SK-N-SH (cell line): ENCODE data around the gene REXO5. TPM values are rescaled to one million over a fixed set of nuclear protein-coding genes. Genes with fewer than 3 reads are reported as not detected.
A peak's percentile ranks its signal among the peaks of the same experiment; 100 is the strongest.

Experiments
- CTCF ChIA-PET: fragments of 300-600, 350-600 bp; formaldehyde crosslinking; extraction: SDS; loops from one replicate; lab custom pipeline; 2021; lab: Yijun Ruan, JAX
- POLR2A ChIA-PET: fragments of 350-600 bp; sonication (Branson Sonifier 250); formaldehyde crosslinking; extraction: SDS; loops from one replicate; lab custom pipeline; 2020; ENCODE audit warnings: antibody characterized with exemption, inconsistent platforms; lab: Yijun Ruan, JAX
- DNase-seq: peaks from one replicate; pipeline ENCODE4 v3.0.0; 2012
- H2AFZ ChIP-seq: fragments of 200-600 bp; sonication (generic); 2 replicates; pipeline ENCODE4 v1.8.1; 2016; ENCODE audit warnings: antibody characterized with exemption, mild to moderate bottlenecking, low read depth
- H3F3A ChIP-seq: fragments of 200-600 bp; sonication (generic); replicated peaks from 2 replicates; pipeline ENCODE3; 2016; ENCODE audit warnings: antibody characterized with exemption, mild to moderate bottlenecking; ENCODE audit not compliant: insufficient read depth
- H3K27ac ChIP-seq, 2 experiments: fragments of 200-500 bp in 1 of 2; fragments of 200-600 bp in 1 of 2; sonication (Bioruptor generic) in 1 of 2; sonication (generic), shearing (Covaris generic) in 1 of 2; 2 replicates each; pipeline versions ENCODE4 v1.5.1 to v1.6.1; 2014 to 2016; ENCODE audit warnings: low read depth in 2 of 2, inconsistent platforms in 1 of 2, low read length in 1 of 2, mild to moderate bottlenecking in 1 of 2, mixed read lengths in 1 of 2
- H3K27me3 ChIP-seq: fragments of 200-600 bp; sonication (generic), shearing (Covaris generic); 2 replicates; pipeline ENCODE4 v1.6.1; 2016; ENCODE audit warnings: mixed run types; ENCODE audit not compliant: insufficient read depth
- H3K36me3 ChIP-seq, 2 experiments: fragments of 200-500 bp in 1 of 2; fragments of 200-600 bp in 1 of 2; sonication (Bioruptor generic) in 1 of 2; sonication (generic) in 1 of 2; replicated peaks in 1 of 2; 2 replicates each; pipeline versions ENCODE3 to v1.5.1; 2014 to 2016; ENCODE audit warnings: low read length in 1 of 2, mild to moderate bottlenecking in 1 of 2; ENCODE audit not compliant: insufficient read depth in 2 of 2, control insufficient read depth in 1 of 2
- H3K4me1 ChIP-seq, 2 experiments: fragments of 200-500 bp in 1 of 2; fragments of 200-600 bp in 1 of 2; sonication (Bioruptor generic) in 1 of 2; sonication (generic), shearing (Covaris generic) in 1 of 2; 2 replicates each; pipeline versions ENCODE4 v1.5.1 to v1.6.1; 2014 to 2016; ENCODE audit warnings: low read depth in 1 of 2, low read length in 1 of 2, mixed run types in 1 of 2; ENCODE audit not compliant: insufficient read depth in 2 of 2, control insufficient read depth in 1 of 2
- H3K4me2 ChIP-seq: fragments of 200-600 bp; sonication (generic), shearing (Covaris generic); 2 replicates; pipeline ENCODE4 v1.6.1; 2017; ENCODE audit warnings: mixed run types
- H3K4me3 ChIP-seq, 2 experiments: fragments of 200-500 bp in 1 of 2; fragments of 200-600 bp in 1 of 2; sonication (Bioruptor generic) in 1 of 2; sonication (generic), shearing (Covaris generic) in 1 of 2; 2 replicates each; pipeline versions ENCODE4 v1.5.1 to v1.8.1; 2014 to 2016; ENCODE audit warnings: low read depth in 2 of 2, inconsistent platforms in 1 of 2, low read length in 1 of 2, mild to moderate bottlenecking in 1 of 2, mixed read lengths in 1 of 2, moderate library complexity in 1 of 2
- H3K79me2 ChIP-seq: fragments of 200-600 bp; sonication (generic); 2 replicates; pipeline ENCODE4 v1.8.1; 2017; ENCODE audit warnings: mild to moderate bottlenecking; ENCODE audit not compliant: insufficient read depth
- H3K9ac ChIP-seq: fragments of 200-600 bp; sonication (generic); 2 replicates; pipeline ENCODE4 v1.6.1; 2017; ENCODE audit warnings: mixed run types
- H3K9me2 ChIP-seq: fragments of 200-600 bp; sonication (generic); 2 replicates; pipeline ENCODE4 v1.6.1; 2017; ENCODE audit warnings: mixed run types
- H3K9me3 ChIP-seq: fragments of 200-600 bp; sonication (generic); 2 replicates; pipeline ENCODE4 v1.6.1; 2017; ENCODE audit warnings: mixed run types, mild to moderate bottlenecking, moderate library complexity
- H4K20me1 ChIP-seq: fragments of 200-600 bp; sonication (generic); 2 replicates; pipeline ENCODE4 v1.6.1; 2017; ENCODE audit warnings: mild to moderate bottlenecking, mixed run types; ENCODE audit not compliant: insufficient read depth
- CHD2 ChIP-seq: fragments of 150-350 bp; IDR thresholded peaks from 2 replicates; pipeline ENCODE4 v1.6.1; 2018; ENCODE audit warnings: low read length; ENCODE audit not compliant: partially characterized antibody
- EP300 ChIP-seq, 2 experiments: IDR thresholded peaks; 2 replicates each; pipeline versions ENCODE4 v1.4.0 to v1.6.1; 2012; ENCODE audit warnings: borderline replicate concordance in 1 of 2, low read depth in 1 of 2, low read length in 1 of 2
- EZH2phosphoT487 ChIP-seq: fragments of 200-600 bp; sonication (generic); IDR thresholded peaks from 2 replicates; pipeline ENCODE4 v1.6.1; 2017; ENCODE audit warnings: low read depth, mixed run types, mild to moderate bottlenecking, antibody characterized with exemption, moderate library complexity, borderline replicate concordance
- FOSL2 ChIP-seq: IDR thresholded peaks from 2 replicates; pipeline ENCODE4 v1.4.0; 2012; ENCODE audit warnings: low read depth, mild to moderate bottlenecking, moderate library complexity, borderline replicate concordance
- FOXJ3 ChIP-seq: sonication (generic); formaldehyde crosslinking; IDR thresholded peaks from 2 replicates; pipeline ENCODE4 v1.5.1; 2020; ENCODE audit warnings: mild to moderate bottlenecking, missing genetic modification reagents
- GATA2 ChIP-seq: sonication (generic); formaldehyde crosslinking; IDR thresholded peaks from 2 replicates; pipeline ENCODE4 v1.5.0; 2020; ENCODE audit warnings: mild to moderate bottlenecking, missing genetic modification reagents
- NRF1 ChIP-seq: IDR thresholded peaks from 2 replicates; pipeline ENCODE4 v1.6.1; 2012; ENCODE audit warnings: low read depth, mild to moderate bottlenecking, low read length
- RAD21 ChIP-seq: IDR thresholded peaks from 2 replicates; pipeline ENCODE4 v1.6.1; 2012; ENCODE audit warnings: mild to moderate bottlenecking, low read length
- RFX5 ChIP-seq: IDR thresholded peaks from 2 replicates; pipeline ENCODE4 v1.6.1; 2012; ENCODE audit warnings: mild to moderate bottlenecking, improper control_type of control experiment, low read length
- SIN3A ChIP-seq: IDR thresholded peaks from 2 replicates; pipeline ENCODE4 v1.6.1; 2012; ENCODE audit warnings: low read depth, mild to moderate bottlenecking, low read length, moderate library complexity, borderline replicate concordance
- TAF1 ChIP-seq: IDR thresholded peaks from 2 replicates; pipeline ENCODE4 v1.6.1; 2012; ENCODE audit warnings: low read depth, mild to moderate bottlenecking, low read length, moderate library complexity, borderline replicate concordance
- TCF12 ChIP-seq: IDR thresholded peaks from 2 replicates; pipeline ENCODE4 v1.4.0; 2012
- TEAD4 ChIP-seq: IDR thresholded peaks from 2 replicates; pipeline ENCODE4 v1.4.0; 2012; ENCODE audit warnings: mild to moderate bottlenecking, borderline replicate concordance; ENCODE audit not compliant: insufficient read depth
- YY1 ChIP-seq: IDR thresholded peaks from 2 replicates; pipeline ENCODE4 v1.4.0; 2012; ENCODE audit warnings: low read depth, mild to moderate bottlenecking
- WGBS: methylation state at CpG from one replicate; pipeline ENCODE4 v1.1.6; 2017; ENCODE audit warnings: low lambda C conversion rate; 5-methylcytosine and 5-hydroxymethylcytosine counted together
- polyA plus RNA-seq, 3 experiments: library from polyadenylated mRNA; depleted of rRNA; stranded (reverse); fragments of >200 nt; gene quantifications; 2 replicates each; pipeline ENCODE4 v1.2.3, GENCODE V29; 2012
- TF ChIP-seq, protein P1 (sequence below): fragments of 150-350 bp; IDR thresholded peaks from 2 replicates; pipeline ENCODE4 v1.6.1; 2016; ENCODE audit warnings: mild to moderate bottlenecking, low read depth, low read length
- TF ChIP-seq, protein P2 (sequence below): IDR thresholded peaks from 2 replicates; pipeline ENCODE4 v1.6.1; 2012; ENCODE audit warnings: mild to moderate bottlenecking, low read depth, low read length, moderate library complexity
- TF ChIP-seq, protein P3 (sequence below): IDR thresholded peaks from 2 replicates; pipeline ENCODE4 v1.4.0; 2012; ENCODE audit warnings: low read depth, borderline replicate concordance
- TF ChIP-seq, protein P4 (sequence below): IDR thresholded peaks from 2 replicates; pipeline ENCODE4 v1.4.0; 2012; ENCODE audit warnings: low read depth, borderline replicate concordance
- TF ChIP-seq, protein P5 (sequence below): fragments of 150-350 bp; IDR thresholded peaks from 2 replicates; pipeline ENCODE4 v1.6.1; 2017; ENCODE audit warnings: antibody characterized with exemption, low read length, low read depth, borderline replicate concordance
- TF ChIP-seq, protein P6 (sequence below): IDR thresholded peaks from 2 replicates; pipeline ENCODE4; 2012

REXO5 gene
- polyA plus RNA-seq, 1 of the 3 experiments (the other 2 are of a cell fraction): 3.8 TPM

DNA sequence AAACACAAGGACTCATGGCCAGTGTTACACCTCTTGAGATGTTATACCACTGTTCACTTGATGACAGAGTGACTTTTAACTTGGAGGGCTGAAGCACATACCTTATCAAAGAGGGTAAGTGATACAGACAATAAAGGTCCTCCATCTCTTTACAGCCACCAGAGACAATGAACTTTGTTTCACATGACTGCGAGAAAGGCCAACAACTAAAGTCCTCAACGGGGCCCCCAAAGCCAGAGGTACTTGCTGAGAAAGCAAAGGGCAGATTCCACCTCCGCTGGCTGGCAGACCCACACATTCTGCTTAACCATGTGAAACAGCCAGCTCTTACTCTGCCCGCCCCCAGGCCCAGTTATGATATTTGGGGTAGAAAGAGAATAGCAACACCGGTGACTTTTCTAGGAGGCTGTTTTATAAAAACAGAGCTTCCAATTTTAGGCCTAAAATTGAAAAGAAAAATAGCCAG is 72.4 kb downstream of the REXO5 start:
- Histone ChIP-seq H4K20me1 (peaks cover 7% of the 10 kb centered on the region; the same call in 1 of the 2 replicates), H3K4me1 (peaks cover 11 to 28% of the 10 kb centered on the region in 2 experiments; a peak in 3 of 4 replicates), H2AFZ (peak overlapping the region; percentile 50; the same call in 1 of the 2 replicates), H3K4me3 (peak overlapping the region in 1 of 2 experiments; percentile 13; a peak in 1 of 4 replicates), H3K27me3 (no peaks in the 10 kb centered on the region), H3K36me3 (no peaks in the 10 kb centered on the region), H3K9me3 (no peaks in the 10 kb centered on the region), H3K79me2 (peaks cover 87% of the 10 kb centered on the region), H3K4me2 (peak overlapping the region; percentile 57), H3F3A (peaks cover 21% of the 10 kb centered on the region), H3K9ac (peak overlapping the region; percentile 12; the same call in 1 of the 2 replicates), H3K27ac (peak overlapping the region; percentile 62 to 75), H3K9me2 (no peaks in the 10 kb centered on the region)
- no peak for TF ChIP-seq NRF1
- TF ChIP-seq, protein P1, sequence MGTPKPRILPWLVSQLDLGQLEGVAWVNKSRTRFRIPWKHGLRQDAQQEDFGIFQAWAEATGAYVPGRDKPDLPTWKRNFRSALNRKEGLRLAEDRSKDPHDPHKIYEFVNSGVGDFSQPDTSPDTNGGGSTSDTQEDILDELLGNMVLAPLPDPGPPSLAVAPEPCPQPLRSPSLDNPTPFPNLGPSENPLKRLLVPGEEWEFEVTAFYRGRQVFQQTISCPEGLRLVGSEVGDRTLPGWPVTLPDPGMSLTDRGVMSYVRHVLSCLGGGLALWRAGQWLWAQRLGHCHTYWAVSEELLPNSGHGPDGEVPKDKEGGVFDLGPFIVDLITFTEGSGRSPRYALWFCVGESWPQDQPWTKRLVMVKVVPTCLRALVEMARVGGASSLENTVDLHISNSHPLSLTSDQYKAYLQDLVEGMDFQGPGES: no peak
- TF ChIP-seq TCF12: no peak
- TF ChIP-seq, protein P2, sequence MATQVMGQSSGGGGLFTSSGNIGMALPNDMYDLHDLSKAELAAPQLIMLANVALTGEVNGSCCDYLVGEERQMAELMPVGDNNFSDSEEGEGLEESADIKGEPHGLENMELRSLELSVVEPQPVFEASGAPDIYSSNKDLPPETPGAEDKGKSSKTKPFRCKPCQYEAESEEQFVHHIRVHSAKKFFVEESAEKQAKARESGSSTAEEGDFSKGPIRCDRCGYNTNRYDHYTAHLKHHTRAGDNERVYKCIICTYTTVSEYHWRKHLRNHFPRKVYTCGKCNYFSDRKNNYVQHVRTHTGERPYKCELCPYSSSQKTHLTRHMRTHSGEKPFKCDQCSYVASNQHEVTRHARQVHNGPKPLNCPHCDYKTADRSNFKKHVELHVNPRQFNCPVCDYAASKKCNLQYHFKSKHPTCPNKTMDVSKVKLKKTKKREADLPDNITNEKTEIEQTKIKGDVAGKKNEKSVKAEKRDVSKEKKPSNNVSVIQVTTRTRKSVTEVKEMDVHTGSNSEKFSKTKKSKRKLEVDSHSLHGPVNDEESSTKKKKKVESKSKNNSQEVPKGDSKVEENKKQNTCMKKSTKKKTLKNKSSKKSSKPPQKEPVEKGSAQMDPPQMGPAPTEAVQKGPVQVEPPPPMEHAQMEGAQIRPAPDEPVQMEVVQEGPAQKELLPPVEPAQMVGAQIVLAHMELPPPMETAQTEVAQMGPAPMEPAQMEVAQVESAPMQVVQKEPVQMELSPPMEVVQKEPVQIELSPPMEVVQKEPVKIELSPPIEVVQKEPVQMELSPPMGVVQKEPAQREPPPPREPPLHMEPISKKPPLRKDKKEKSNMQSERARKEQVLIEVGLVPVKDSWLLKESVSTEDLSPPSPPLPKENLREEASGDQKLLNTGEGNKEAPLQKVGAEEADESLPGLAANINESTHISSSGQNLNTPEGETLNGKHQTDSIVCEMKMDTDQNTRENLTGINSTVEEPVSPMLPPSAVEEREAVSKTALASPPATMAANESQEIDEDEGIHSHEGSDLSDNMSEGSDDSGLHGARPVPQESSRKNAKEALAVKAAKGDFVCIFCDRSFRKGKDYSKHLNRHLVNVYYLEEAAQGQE: no peak
- TF ChIP-seq, protein P3, sequence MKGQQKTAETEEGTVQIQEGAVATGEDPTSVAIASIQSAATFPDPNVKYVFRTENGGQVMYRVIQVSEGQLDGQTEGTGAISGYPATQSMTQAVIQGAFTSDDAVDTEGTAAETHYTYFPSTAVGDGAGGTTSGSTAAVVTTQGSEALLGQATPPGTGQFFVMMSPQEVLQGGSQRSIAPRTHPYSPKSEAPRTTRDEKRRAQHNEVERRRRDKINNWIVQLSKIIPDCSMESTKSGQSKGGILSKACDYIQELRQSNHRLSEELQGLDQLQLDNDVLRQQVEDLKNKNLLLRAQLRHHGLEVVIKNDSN: no peak
- TF ChIP-seq, protein P4, sequence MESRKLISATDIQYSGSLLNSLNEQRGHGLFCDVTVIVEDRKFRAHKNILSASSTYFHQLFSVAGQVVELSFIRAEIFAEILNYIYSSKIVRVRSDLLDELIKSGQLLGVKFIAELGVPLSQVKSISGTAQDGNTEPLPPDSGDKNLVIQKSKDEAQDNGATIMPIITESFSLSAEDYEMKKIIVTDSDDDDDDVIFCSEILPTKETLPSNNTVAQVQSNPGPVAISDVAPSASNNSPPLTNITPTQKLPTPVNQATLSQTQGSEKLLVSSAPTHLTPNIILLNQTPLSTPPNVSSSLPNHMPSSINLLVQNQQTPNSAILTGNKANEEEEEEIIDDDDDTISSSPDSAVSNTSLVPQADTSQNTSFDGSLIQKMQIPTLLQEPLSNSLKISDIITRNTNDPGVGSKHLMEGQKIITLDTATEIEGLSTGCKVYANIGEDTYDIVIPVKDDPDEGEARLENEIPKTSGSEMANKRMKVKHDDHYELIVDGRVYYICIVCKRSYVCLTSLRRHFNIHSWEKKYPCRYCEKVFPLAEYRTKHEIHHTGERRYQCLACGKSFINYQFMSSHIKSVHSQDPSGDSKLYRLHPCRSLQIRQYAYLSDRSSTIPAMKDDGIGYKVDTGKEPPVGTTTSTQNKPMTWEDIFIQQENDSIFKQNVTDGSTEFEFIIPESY: no peak
- no peak for TF ChIP-seq RAD21
- no peak for TF ChIP-seq FOXJ3 (CRISPR knock-in tag)
- TF ChIP-seq CHD2: no peak
- TF ChIP-seq, protein P5, sequence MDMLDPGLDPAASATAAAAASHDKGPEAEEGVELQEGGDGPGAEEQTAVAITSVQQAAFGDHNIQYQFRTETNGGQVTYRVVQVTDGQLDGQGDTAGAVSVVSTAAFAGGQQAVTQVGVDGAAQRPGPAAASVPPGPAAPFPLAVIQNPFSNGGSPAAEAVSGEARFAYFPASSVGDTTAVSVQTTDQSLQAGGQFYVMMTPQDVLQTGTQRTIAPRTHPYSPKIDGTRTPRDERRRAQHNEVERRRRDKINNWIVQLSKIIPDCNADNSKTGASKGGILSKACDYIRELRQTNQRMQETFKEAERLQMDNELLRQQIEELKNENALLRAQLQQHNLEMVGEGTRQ: no peak
- TF ChIP-seq EZH2phosphoT487: no peak
- no peak for TF ChIP-seq TAF1
- no peak for TF ChIP-seq FOSL2
- TF ChIP-seq YY1: no peak
- TF ChIP-seq GATA2: no peak
- TF ChIP-seq TEAD4: no peak
- TF ChIP-seq RFX5: no peak
- TF ChIP-seq, protein P6, sequence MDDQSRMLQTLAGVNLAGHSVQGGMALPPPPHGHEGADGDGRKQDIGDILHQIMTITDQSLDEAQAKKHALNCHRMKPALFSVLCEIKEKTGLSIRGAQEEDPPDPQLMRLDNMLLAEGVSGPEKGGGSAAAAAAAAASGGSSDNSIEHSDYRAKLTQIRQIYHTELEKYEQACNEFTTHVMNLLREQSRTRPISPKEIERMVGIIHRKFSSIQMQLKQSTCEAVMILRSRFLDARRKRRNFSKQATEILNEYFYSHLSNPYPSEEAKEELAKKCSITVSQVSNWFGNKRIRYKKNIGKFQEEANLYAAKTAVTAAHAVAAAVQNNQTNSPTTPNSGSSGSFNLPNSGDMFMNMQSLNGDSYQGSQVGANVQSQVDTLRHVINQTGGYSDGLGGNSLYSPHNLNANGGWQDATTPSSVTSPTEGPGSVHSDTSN: no peak
- TF ChIP-seq EP300 (IDR thresholded peaks at IDR 0.05; ENCODE audit: borderline replicate concordance in 1 of 2, low read depth in 1 of 2, low read length in 1 of 2): no peak
- no peak for TF ChIP-seq SIN3A
- WGBS: 64% methylated on average over 5 of the region's 5 CpGs
- CTCF ChIA-PET: interaction anchor here (0.7 kb wide), 1 partner anchor 21 kb away, joined by 3 read pairs; no protein-coding TSS in a partner anchor
- DNase-seq: no peak
- POLR2A ChIA-PET: no interaction called here
